Endothelial cell of umbilical vein (primary cell): Measurements from ENCODE around the gene DLGAP1. TPM values are rescaled to one million over a fixed set of nuclear protein-coding genes. Genes with fewer than 3 reads are reported as not detected.

Source experiments
- BruUV-seq: library from RNA; stranded (reverse); fragments of 400-500 nt; replicated peaks from 2 replicates; lab custom pipeline; 2021; lab: Mats Ljungman, UMichigan
- CTCF ChIA-PET: fragments of 300-600, 350-600 bp; sonication (Branson Sonifier 250); formaldehyde crosslinking; loops from one replicate; lab custom pipeline; 2021; ENCODE audit warnings: antibody characterized with exemption, inconsistent platforms; lab: Charles Lee
- POLR2A ChIA-PET: fragments of 300-600, 350-600 bp; sonication (Branson Sonifier 250); formaldehyde crosslinking; loops from one replicate; lab custom pipeline; 2021; ENCODE audit warnings: antibody characterized with exemption, inconsistent platforms; lab: Charles Lee
- DNase-seq: peaks from one replicate; pipeline ENCODE4 v3.0.0-alpha.2; 2011; ENCODE audit warnings: low read depth, low spot score
- FAIRE-seq: peaks from 2 replicates; lab custom pipeline; 2011; peaks lifted over from hg19 to GRCh38; lab: Jason Lieb, UNC
- H2AFZ ChIP-seq: 2 replicates; pipeline ENCODE4 v1.6.0; 2012; ENCODE audit warnings: low read depth, low read length, control low read depth, inconsistent platforms
- H3K27ac ChIP-seq: 2 replicates; pipeline ENCODE4 v1.5.1; 2011; ENCODE audit warnings: low read depth, mild to moderate bottlenecking, control low read depth, low read length, moderate library complexity; ENCODE audit not compliant: insufficient read depth
- H3K27me3 ChIP-seq, 2 experiments: 2 replicates each; pipeline versions ENCODE4 v1.6.0 to v1.6.1; 2011; ENCODE audit warnings: low read length in 2 of 2, mixed read lengths in 1 of 2; ENCODE audit not compliant: control insufficient read depth in 2 of 2, insufficient read depth in 2 of 2
- H3K36me3 ChIP-seq, 2 experiments: 2 replicates in 1 of 2; 3 replicates in 1 of 2; pipeline ENCODE4 v1.5.1; 2011; ENCODE audit warnings: low read length in 2 of 2, mild to moderate bottlenecking in 1 of 2, moderate library complexity in 1 of 2; ENCODE audit not compliant: control insufficient read depth in 2 of 2, insufficient read depth in 2 of 2; ENCODE audit errors: extremely low read depth in 1 of 2
- H3K4me1 ChIP-seq: 3 replicates; pipeline ENCODE4 v1.5.1; 2011; ENCODE audit warnings: mild to moderate bottlenecking, low read length; ENCODE audit not compliant: control insufficient read depth, insufficient read depth; ENCODE audit errors: extremely low read depth
- H3K4me2 ChIP-seq: 2 replicates; pipeline ENCODE4 v1.6.1; 2011; ENCODE audit warnings: low read length, control low read depth, mixed read lengths; ENCODE audit not compliant: insufficient read depth
- H3K4me3 ChIP-seq, 3 experiments: fragments of 200-600 bp in 1 of 3; sonication (generic), shearing (Covaris generic) in 1 of 3; replicated peaks in 1 of 3; 2 replicates each; pipeline ENCODE4 v1.5.1; 2011 to 2016; ENCODE audit warnings: control low read depth in 3 of 3, low read length in 3 of 3, mild to moderate bottlenecking in 2 of 3, inconsistent platforms in 1 of 3, low read depth in 1 of 3, moderate library complexity in 1 of 3; ENCODE audit not compliant: insufficient read depth in 1 of 3
- H3K79me2 ChIP-seq: 2 replicates; pipeline ENCODE4 v1.6.0; 2012; ENCODE audit warnings: low read length, inconsistent platforms; ENCODE audit not compliant: control insufficient read depth, insufficient read depth
- H3K9ac ChIP-seq: replicated peaks from 2 replicates; pipeline ENCODE3; 2011; ENCODE audit warnings: low read length, control low read depth; ENCODE audit not compliant: insufficient read depth; ENCODE audit errors: extremely low read depth
- H3K9me1 ChIP-seq: replicated peaks from 3 replicates; pipeline ENCODE4 v1.6.0; 2011; ENCODE audit warnings: mild to moderate bottlenecking, low read length; ENCODE audit not compliant: control insufficient read depth, insufficient read depth; ENCODE audit errors: extremely low read depth
- H3K9me3 ChIP-seq: replicated peaks from 2 replicates; pipeline ENCODE4 v1.5.1; 2012; ENCODE audit warnings: low read length, inconsistent platforms; ENCODE audit not compliant: control insufficient read depth, insufficient read depth
- H4K20me1 ChIP-seq: replicated peaks from 2 replicates; pipeline ENCODE3; 2011; ENCODE audit warnings: mild to moderate bottlenecking, low read length; ENCODE audit not compliant: control insufficient read depth, insufficient read depth; ENCODE audit errors: extremely low read depth
- EZH2 ChIP-seq: IDR thresholded peaks from 2 replicates; pipeline ENCODE4 v1.6.1; 2012; ENCODE audit warnings: borderline replicate concordance, low read depth, mild to moderate bottlenecking, moderate library complexity, low read length, inconsistent platforms; ENCODE audit not compliant: severe bottlenecking
- FOS ChIP-seq: IDR thresholded peaks from 2 replicates; pipeline ENCODE4 v1.6.1; 2011; ENCODE audit warnings: mild to moderate bottlenecking, low read length, moderate library complexity, borderline replicate concordance; ENCODE audit not compliant: insufficient read depth
- GATA2 ChIP-seq: IDR thresholded peaks from 2 replicates; pipeline ENCODE4 v1.7.0; 2011; ENCODE audit warnings: low read depth, mild to moderate bottlenecking, moderate library complexity, mixed read lengths, low read length; ENCODE audit not compliant: insufficient read length, insufficient read depth
- JUN ChIP-seq: IDR thresholded peaks from 2 replicates; pipeline ENCODE4 v1.6.1; 2011; ENCODE audit warnings: borderline replicate concordance, low read depth; ENCODE audit not compliant: insufficient read length, insufficient read depth
- MYC ChIP-seq: IDR thresholded peaks from one replicate; pipeline ENCODE4 v1.6.1; 2011; ENCODE audit warnings: mild to moderate bottlenecking, low read depth, low read length
- POLR2A ChIP-seq: IDR thresholded peaks from 2 replicates; pipeline ENCODE4 v1.6.1; 2012; ENCODE audit warnings: low read depth, mild to moderate bottlenecking, control low read depth, low read length
- POLR2AphosphoS5 ChIP-seq: IDR thresholded peaks from 2 replicates; pipeline ENCODE4 v1.6.1; 2012; ENCODE audit warnings: low read depth, mild to moderate bottlenecking, control low read depth, low read length, moderate library complexity; ENCODE audit not compliant: insufficient read depth
- dilution Hi-C: fragments of 300-500 bp; cut with MboI; formaldehyde crosslinking; loops from one replicate; pipeline ENCODE4 v1.15.0; 2019; ENCODE audit warnings: low sequenced_read_pairs; ENCODE audit not compliant: extremely low pct_ligation_motif_present
- intact Hi-C: fragments of 100-400 bp; cut with micrococcal nuclease; formaldehyde crosslinking; loops from one replicate; pipeline ENCODE4 v1.10.0; 2022
- polyA plus RNA-seq, 4 experiments: library from polyadenylated mRNA; depleted of rRNA in 3 of 4; stranded (reverse) in 3 of 4; unstranded in 1 of 4; fragments of >200 nt; gene quantifications; 2 replicates each; pipeline versions ENCODE4 v1.2.1 to v1.2.3, GENCODE V29; 2011 to 2012; ENCODE audit warnings: missing spikeins in 1 of 4
- total RNA-seq: library from RNA; stranded (reverse); gene quantifications from 2 replicates; pipeline ENCODE4 v1.2.3, GENCODE V29; 2021
- TF ChIP-seq, protein P1 (sequence below), 2 donors: IDR thresholded peaks; 1 replicate in 1 of 2; 2 replicates in 1 of 2; pipeline ENCODE4 v1.5.1; 2011; ENCODE audit warnings: low read length in 2 of 2, mild to moderate bottlenecking in 2 of 2, moderate library complexity in 2 of 2, control low read depth in 1 of 2, inconsistent platforms in 1 of 2, low read depth in 1 of 2; ENCODE audit not compliant: insufficient read depth in 1 of 2; ENCODE audit errors: extremely low read depth in 1 of 2
- TF ChIP-seq, protein P2 (sequence below): IDR thresholded peaks from 2 replicates; pipeline ENCODE4 v1.6.1; 2011; ENCODE audit not compliant: insufficient read depth, insufficient read length

DLGAP1 gene
- total and polyA plus RNA-seq, 2 donors (not counting 3 experiments of a cell fraction or from before 2014, with no cell fraction given), result 0.04 TPM; not detected in 1

DNA sequence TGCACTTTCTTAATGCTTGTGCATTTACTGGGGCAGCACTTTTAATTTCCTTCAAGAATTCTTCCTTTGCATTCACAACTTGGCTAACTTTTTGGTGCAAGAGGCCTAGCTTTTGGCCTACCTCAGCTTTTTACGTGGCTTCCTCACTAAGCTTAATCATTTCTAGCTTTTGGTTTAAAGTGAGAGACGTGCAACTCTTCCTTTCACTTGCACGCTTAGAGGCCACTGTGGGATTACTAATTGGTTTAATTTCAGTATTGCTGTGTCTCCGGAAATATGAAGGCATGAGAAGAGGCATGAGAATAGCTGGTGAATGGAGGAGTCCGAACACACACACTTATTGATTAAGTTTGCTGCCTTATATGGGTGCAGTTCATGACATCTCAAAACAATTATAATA, 354.1 kb downstream of the DLGAP1 start:
- CTCF ChIA-PET, result no interaction called here
- H3K27ac ChIP-seq, result no peak overlapping the region
- FAIRE-seq, result no peak
- no peak for DNase-seq
- TF ChIP-seq POLR2A (no peak), MYC (no peak), JUN (no peak), GATA2 (no peak), POLR2AphosphoS5 (no peak), FOS (no peak)
- TF ChIP-seq, protein P1, sequence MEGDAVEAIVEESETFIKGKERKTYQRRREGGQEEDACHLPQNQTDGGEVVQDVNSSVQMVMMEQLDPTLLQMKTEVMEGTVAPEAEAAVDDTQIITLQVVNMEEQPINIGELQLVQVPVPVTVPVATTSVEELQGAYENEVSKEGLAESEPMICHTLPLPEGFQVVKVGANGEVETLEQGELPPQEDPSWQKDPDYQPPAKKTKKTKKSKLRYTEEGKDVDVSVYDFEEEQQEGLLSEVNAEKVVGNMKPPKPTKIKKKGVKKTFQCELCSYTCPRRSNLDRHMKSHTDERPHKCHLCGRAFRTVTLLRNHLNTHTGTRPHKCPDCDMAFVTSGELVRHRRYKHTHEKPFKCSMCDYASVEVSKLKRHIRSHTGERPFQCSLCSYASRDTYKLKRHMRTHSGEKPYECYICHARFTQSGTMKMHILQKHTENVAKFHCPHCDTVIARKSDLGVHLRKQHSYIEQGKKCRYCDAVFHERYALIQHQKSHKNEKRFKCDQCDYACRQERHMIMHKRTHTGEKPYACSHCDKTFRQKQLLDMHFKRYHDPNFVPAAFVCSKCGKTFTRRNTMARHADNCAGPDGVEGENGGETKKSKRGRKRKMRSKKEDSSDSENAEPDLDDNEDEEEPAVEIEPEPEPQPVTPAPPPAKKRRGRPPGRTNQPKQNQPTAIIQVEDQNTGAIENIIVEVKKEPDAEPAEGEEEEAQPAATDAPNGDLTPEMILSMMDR (IDR thresholded peaks at IDR 0.05; ENCODE audit: extremely low read depth in 1 of 2, insufficient read depth in 1 of 2, low read depth in 1 of 2, low read length in 2 of 2), result no peak
- POLR2A ChIA-PET, result no interaction called here
- BruUV-seq, result no TSS peak
- intact Hi-C loops (no loop called here), dilution Hi-C loops (no loop called here)
- no peaks in the 10 kb centered on the region for H3K9me1 ChIP-seq
- H3K27me3 ChIP-seq, result no peaks in the 10 kb centered on the region
- H3K4me3 ChIP-seq, result no peak overlapping the region
- H2AFZ ChIP-seq, result no peak overlapping the region
- no peaks in the 10 kb centered on the region for H3K4me1 ChIP-seq
- no peaks in the 10 kb centered on the region for H4K20me1 ChIP-seq
- no peaks in the 10 kb centered on the region for H3K79me2 ChIP-seq
- no peak overlapping the region for H3K9ac ChIP-seq
- H3K9me3 ChIP-seq, result no peaks in the 10 kb centered on the region
- no peaks in the 10 kb centered on the region for H3K36me3 ChIP-seq
- no peak overlapping the region for H3K4me2 ChIP-seq

DNA sequence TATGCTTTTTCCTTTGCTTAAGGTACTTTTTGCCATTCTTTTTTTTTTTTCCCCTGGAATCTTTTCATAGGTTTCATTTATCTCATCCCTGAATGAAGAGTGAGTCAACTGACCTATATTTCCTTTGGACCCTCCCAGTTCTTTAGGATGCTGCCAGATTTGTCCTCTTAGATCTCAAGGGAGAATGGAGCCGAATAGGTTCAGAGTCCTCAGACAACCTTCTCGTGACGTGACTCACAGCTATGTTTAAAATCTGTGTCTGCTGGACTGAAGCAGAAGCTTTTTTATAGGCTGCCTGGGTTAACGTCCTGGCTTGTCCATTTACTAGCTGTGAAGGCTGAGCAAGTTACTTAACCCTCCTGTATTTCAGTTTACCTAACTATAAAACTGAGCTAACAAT, 358.6 kb downstream of the DLGAP1 start:
- Histone ChIP-seq H2AFZ (no peak overlapping the region), H3K27me3 (no peaks in the 10 kb centered on the region), H3K9ac (no peak overlapping the region), H3K79me2 (no peaks in the 10 kb centered on the region), H3K4me2 (no peak overlapping the region), H3K9me1 (no peaks in the 10 kb centered on the region), H3K9me3 (no peaks in the 10 kb centered on the region), H3K4me3 (no peak overlapping the region), H3K27ac (no peak overlapping the region), H3K4me1 (no peaks in the 10 kb centered on the region), H4K20me1 (no peaks in the 10 kb centered on the region), H3K36me3 (no peaks in the 10 kb centered on the region)
- no TSS peak for BruUV-seq
- DNase-seq, result no peak
- ChIA-PET CTCF (interaction anchor here (3.8 kb wide), 1 partner anchor 10 kb away, joined by 15 read pairs; no protein-coding TSS in a partner anchor), POLR2A (no interaction called here)
- TF ChIP-seq, protein P1 (IDR thresholded peaks at IDR 0.05; ENCODE audit: extremely low read depth in 1 of 2, insufficient read depth in 1 of 2, low read depth in 1 of 2, low read length in 2 of 2), result no peak
- TF ChIP-seq, protein P2, sequence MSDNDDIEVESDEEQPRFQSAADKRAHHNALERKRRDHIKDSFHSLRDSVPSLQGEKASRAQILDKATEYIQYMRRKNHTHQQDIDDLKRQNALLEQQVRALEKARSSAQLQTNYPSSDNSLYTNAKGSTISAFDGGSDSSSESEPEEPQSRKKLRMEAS, result no peak
- TF ChIP-seq GATA2 (no peak), FOS (no peak), POLR2A (no peak), MYC (no peak), POLR2AphosphoS5 (no peak), JUN (no peak), EZH2 (no peak)
- dilution Hi-C loops, result no loop called here
- no peak for FAIRE-seq
- intact Hi-C loops, result no loop called here
